Measurements from ENCODE around the gene INSC. TPM values are rescaled to one million over a fixed set of nuclear protein-coding genes. Genes with fewer than 3 reads are reported as not detected.

Gene INSC
- total RNA-seq, 1 donor: not detected

DNA sequence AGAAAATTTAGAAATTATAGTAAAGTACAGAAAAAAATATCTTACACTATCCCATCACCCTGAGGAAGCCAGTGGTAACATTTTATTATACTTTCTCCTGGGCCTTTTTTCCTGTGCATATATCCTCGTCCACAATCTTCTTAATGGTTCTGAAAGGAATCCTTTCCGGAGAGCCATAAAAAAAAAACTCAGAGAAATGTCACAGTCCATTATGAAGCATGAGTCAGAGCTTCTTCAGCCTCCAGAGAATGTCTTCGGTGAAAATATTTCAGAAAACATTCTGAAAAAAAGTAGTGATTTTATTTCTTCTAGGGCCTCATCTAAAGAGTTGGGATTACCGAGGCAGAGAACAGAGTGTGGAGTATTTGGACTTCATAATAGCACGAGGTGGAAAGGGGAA, 163.4 kb downstream of the INSC start:
- no peak for DNase-seq (ENCODE audit: low read depth in 2 of 3, low spot score in 2 of 3)

DNA sequence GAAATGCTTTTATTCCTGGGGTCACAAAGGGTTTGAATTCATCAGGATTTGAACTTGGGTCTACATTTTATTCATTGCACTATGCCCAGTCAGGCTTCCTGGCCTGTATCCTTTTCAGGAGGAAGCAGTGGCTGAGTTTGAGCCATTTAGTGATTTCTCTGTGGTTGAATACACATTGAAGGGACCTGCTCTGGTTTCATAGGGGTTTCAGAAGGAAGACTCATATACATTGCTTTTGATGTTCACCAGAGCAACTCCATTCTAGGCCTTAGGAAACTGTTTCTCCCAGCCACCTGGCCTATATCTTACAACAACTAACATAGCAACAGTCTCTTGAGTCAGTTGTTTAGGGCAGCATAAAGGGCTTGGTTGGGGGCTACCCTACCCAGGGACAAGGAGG, 165.7 kb downstream of the INSC start:
- no peak for DNase-seq (ENCODE audit: low read depth in 2 of 3, low spot score in 2 of 3)

DNA sequence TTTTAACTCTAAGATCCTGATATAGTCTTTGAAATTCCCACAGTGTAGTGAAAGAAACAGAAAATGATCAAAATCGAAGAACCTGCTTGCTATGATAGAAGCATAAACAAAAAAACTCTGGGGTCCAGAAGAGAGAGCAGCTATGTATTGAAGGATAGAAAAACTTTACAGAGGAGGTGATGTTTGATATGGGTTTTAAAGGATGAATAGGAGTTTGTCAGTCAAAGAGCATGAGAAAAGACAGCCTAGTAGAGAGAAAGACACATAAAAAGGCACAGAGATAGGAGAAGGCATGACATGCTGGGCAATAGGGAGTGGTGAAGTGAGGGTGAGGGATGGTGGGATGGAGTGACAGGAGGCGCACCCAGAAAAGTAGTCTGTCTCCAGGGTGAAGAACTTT, 168.0 kb downstream of the INSC start:
- DNase-seq (ENCODE audit: low read depth in 2 of 3, low spot score in 2 of 3): no peak

DNA sequence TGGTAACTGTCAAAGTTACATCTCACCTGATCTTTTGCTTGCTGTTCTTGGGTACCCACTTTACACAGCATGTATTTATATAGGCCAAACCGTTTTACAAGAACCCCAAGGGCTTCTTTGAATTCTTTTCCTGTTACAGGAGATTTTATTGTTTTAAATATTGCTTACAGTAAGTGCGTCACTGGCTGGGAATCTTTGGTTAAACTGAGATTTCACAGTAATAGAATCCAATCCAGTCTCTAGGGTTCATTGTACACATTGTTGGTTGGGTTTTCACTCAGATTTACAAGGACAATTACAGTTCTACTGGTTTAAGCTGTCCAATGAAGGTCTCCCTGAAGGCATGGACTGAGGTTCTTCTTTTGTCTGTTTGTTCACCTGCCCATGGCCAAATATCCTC, 171.7 kb downstream of the INSC start:
- no peak for DNase-seq (ENCODE audit: low read depth in 2 of 3, low spot score in 2 of 3)

DNA sequence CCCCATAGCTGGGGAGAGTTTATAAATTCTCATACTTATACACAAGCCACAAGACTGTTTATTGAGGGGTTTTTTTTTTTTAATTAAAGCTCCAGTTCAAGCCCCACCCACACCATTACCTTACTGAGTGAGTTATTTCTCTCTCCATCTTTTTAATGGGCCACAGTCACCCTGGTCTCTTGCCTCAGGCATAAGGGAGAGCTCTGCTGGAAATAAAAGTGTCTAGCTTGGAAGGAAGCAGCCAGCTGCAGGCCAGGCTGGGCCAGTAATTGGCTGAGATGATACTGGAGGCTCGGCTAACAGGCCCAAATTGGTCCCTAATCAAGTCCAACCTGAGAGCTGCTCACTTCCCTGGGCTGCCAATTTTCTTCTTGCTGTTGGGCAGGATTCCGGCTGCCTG, 174.1 kb downstream of the INSC start:
- no peak for DNase-seq (ENCODE audit: low read depth in 2 of 3, low spot score in 2 of 3)

DNA sequence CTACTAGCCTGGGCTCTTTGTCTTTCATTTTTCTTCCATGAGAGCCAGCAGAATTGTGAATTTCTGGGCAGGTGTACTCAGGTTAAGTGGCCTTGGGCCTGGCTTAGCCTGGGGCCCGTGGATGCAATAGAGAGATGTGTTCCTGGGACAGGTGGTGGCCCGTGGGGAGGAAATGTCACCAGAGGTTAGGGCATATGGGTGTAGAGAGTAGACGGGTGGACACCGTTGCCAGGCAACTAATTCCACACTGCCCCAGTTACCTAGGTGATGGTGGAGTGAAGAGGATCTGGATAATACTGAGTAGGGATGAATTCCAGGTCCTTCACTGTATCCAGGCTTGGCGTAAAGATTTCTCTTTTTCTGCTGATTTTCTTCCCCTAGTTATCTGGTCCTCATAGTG, 175.0 kb downstream of the INSC start:
- DNase-seq (ENCODE audit: low read depth in 2 of 3, low spot score in 2 of 3): no peak

DNA sequence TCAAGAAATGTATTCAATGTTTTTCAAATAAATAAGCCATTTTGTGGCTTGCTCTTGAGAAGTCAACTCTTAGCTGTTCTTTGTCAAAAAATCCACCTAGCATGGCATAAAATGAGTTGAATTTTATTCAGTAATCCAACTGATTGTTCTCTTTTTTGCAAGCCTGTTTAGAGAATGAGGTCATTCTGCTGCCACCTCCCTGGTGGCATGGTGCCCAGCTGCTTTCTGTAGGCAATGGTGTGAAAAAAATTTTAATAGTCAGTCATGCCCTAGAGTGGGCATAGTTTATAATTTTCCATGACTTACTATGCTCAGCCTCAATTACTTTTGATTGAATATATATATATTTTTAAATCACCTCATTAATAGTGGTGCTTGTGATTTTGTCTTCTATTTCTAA, 177.2 kb downstream of the INSC start:
- no peak for DNase-seq (ENCODE audit: low read depth in 2 of 3, low spot score in 2 of 3)

DNA sequence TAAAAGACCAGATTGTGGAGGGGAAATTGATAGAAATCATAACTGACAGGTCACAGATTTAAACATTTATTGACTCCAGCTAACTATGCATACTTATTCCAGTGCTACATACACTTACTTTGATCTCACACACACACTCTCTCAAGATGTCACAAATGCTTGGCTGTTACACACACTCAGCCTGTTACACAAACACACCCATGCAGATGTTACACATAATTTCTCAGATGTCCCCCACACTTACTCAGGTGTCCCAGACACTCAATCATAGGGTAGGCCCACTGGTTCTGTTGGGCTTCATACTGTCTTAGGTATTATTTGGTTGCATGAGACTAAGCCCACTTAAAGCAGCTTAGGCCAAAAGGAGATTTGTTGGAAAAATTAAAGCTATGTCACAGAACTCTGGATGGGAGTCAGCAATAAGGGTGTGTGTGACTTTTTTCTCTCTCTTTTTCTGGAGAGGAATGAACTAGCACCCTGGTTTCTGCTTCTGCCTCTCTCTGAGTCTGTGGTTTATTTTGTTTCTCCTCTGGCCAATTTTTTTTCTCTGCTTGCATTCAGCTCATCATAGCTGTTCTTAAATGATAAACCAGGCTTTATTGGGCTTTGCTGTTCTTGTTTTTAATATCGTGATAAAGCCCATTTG, 179.4 kb downstream of the INSC start:
- no peak for DNase-seq (ENCODE audit: low read depth in 2 of 3, low spot score in 2 of 3)

DNA sequence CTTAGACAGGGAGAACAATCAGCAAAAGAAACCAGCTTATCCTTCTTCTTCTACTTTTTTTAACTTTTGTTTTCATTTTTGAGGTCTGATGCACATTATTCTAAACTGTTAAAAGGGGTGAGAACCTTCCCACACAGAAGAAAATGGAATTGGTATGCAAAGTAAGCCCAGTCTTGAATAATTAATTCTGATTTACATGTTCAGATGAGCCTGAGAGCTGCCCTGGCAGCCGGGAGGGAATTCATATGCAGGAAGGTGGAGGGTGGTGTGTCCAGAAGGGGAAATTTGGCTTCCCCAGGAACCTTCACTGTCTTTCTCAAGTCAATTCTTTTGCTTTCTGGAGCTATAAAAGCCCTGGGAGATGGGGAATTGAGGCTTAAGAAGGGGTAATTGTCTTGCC, 181.0 kb downstream of the INSC start:
- DNase-seq (ENCODE audit: low read depth in 2 of 3, low spot score in 2 of 3): no peak

Other genes with a start within 250 kb of the INSC start
- 7.8 TPM for gene CYP2R1, start 222.7 kb upstream of the INSC start, total RNA-seq
- not detected for gene CALCA, start 142.6 kb upstream of the INSC start, total RNA-seq
- gene CALCB, start 41.3 kb upstream of the INSC start, total RNA-seq: not detected

All from hematopoietic multipotent progenitor cell (in vitro differentiated cells).